ENCODE data around the gene UNC5A. TPM values are rescaled to one million over a fixed set of nuclear protein-coding genes. Genes with fewer than 3 reads are reported as not detected.

Gene UNC5A
- total RNA-seq, 1 donor from 2014 or later = 0.22 TPM

GRCh38 chr5:176883700-176884570 is 73.6 kb downstream of the UNC5A start:
- ATAC-seq (no peak), DNase-seq (no peak)
- intact Hi-C loops (cut with micrococcal nuclease) = no loop called here

GRCh38 chr5:176884571-176884890 is 74.2 kb downstream of the UNC5A start:
- intact Hi-C loops (cut with micrococcal nuclease) = no loop called here
- no peak for ATAC-seq
- DNase-seq = no peak

GRCh38 chr5:176886336-176887251 is 76.2 kb downstream of the UNC5A start:
- no peak for ATAC-seq
- intact Hi-C loops (cut with micrococcal nuclease) = no loop called here
- no peak for DNase-seq

- ATAC-seq (no peak), DNase-seq (no peak)
- intact Hi-C loops (cut with micrococcal nuclease) = no loop called here
Measured at GRCh38 chr5:176887252-176887849, 77.0 kb downstream of the UNC5A start.

- ATAC-seq (no peak), DNase-seq (no peak)
- intact Hi-C loops (cut with micrococcal nuclease) = no loop called here
Measured at GRCh38 chr5:176888016-176888864, 77.9 kb downstream of the UNC5A start.

- DNase-seq (no peak), ATAC-seq (no peak)
- intact Hi-C loops (cut with micrococcal nuclease) = no loop called here
Measured at GRCh38 chr5:176888865-176889165, 78.5 kb downstream of the UNC5A start.

- intact Hi-C loops (cut with micrococcal nuclease) = no loop called here
Measured at GRCh38 chr5:176889321-176890280, 79.2 kb downstream of the UNC5A start.

GRCh38 chr5:176890455-176891330 is 80.3 kb downstream of the UNC5A start:
- no peak for ATAC-seq
- intact Hi-C loops (cut with micrococcal nuclease) = no loop called here
- no peak for DNase-seq

More at GRCh38 chr5:176889321-176890280, 79.2 kb downstream of the UNC5A start:
- ATAC-seq = no peak
- DNase-seq = no peak

GRCh38 chr5:176891331-176891958 is 81.1 kb downstream of the UNC5A start:
- DNase-seq (no peak), ATAC-seq (no peak)
- intact Hi-C loops (cut with micrococcal nuclease) = no loop called here

- no peak for ATAC-seq
- no peak for DNase-seq
- intact Hi-C loops (cut with micrococcal nuclease) = no loop called here
Measured at GRCh38 chr5:176892663-176893062, 82.3 kb downstream of the UNC5A start.

- intact Hi-C loops (cut with micrococcal nuclease) = no loop called here
- ATAC-seq (no peak), DNase-seq (no peak)
Measured at GRCh38 chr5:176894298-176894697, 83.9 kb downstream of the UNC5A start.

GRCh38 chr5:176895831-176896230 is 85.5 kb downstream of the UNC5A start:
- DNase-seq (no peak), ATAC-seq (no peak)

GRCh38 chr5:176897263-176897662 is 86.9 kb downstream of the UNC5A start:
- intact Hi-C loops (cut with micrococcal nuclease) = no loop called here
- ATAC-seq (no peak), DNase-seq (no peak)

More at GRCh38 chr5:176895831-176896230, 85.5 kb downstream of the UNC5A start:
- intact Hi-C loops (cut with micrococcal nuclease) = no loop called here

GRCh38 chr5:176899296-176899891 is 89.0 kb downstream of the UNC5A start, which contains the start of gene HK3:
HK3 (minus strand) TSS chr5:176899346; CDS start chr5:176896159, 3,187 bp downstream.
- intact Hi-C loops (cut with micrococcal nuclease) = no loop called here
- DNase-seq (no peak), ATAC-seq (peak; percentile 74)

GRCh38 chr5:176899946-176900779 is 89.8 kb downstream of the UNC5A start:
- intact Hi-C loops (cut with micrococcal nuclease) = no loop called here
- ATAC-seq = peak; percentile 9

More at GRCh38 chr5:176899946-176900779, 89.8 kb downstream of the UNC5A start:
- no peak for DNase-seq

All from left ventricle myocardium superior (tissue), 1 donor.